Measurements from ENCODE around the gene TMEM26.

The TMEM26 gene

DNA sequence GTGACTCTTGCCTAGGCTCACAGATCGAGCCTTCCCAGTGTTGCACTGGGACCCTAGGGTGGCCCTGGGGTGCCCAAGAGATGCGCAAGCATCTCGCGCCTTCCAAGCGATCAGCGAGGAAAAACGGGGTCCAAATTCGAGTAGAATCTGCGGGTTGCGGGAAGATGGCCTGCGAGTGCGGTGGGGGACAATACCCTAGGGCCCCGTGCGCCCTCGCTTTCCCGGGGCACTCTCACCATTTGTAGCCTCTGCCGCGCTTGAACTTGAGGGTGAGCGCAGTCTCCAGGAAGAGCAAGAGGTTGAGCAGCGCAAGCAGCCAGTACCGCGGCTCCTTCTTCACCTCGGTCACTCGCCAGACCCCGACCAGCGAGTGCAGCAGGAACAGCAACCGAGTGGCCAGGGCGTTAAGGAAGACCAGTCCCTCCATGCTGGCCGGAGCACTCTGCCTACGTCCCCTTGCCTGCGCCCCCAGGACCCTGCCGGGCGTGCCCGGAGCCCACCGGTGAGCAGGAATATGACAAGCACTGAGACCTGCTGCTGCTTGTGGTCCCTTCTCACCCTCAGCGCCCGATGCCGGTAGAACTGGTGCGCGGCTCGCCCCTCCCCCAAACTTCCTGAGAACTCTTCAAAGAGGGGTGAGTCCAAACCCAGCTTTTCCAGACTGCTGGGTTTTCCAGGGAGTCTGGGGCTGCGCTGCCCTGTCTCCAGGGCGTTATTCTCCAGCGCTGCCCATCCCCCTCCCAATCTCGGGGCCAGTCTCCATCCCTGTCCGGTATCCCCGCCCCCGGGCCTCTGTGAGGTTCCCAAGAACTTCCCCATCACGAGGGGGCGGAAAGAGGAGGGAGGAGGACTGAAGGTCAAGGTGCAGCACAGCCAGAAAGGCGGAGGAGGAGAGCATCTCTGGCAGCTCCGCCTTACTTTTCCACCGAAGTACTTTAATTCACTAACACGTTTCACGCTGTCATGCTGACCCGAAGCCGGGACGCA lies at the start of gene TMEM26:
TSS of gene TMEM26 (minus strand) at position 727 of the 987 bp plus-strand sequence. CDS start at position 427, 300 bp downstream.
- no peak for DNase-seq

DNA sequence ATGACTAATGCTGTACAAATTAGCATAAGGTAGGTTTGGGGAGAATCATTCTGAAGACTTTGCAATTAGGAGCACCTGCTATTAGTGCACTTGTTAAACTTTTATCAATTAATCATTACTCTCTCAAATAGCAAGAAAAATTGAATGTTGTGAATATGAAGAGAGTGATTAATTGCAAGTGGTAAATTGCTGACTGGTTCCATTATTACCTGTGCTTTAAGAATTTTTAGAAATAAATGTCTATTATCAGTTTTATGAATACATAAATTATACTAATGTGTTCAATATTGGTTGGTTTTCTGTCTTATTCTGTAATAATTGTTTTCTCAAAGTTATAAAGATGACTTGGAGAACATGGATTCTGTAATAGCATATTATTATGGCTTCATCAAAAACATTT lies 47.3 kb upstream of the TMEM26 start:
- no peak for DNase-seq

DNA sequence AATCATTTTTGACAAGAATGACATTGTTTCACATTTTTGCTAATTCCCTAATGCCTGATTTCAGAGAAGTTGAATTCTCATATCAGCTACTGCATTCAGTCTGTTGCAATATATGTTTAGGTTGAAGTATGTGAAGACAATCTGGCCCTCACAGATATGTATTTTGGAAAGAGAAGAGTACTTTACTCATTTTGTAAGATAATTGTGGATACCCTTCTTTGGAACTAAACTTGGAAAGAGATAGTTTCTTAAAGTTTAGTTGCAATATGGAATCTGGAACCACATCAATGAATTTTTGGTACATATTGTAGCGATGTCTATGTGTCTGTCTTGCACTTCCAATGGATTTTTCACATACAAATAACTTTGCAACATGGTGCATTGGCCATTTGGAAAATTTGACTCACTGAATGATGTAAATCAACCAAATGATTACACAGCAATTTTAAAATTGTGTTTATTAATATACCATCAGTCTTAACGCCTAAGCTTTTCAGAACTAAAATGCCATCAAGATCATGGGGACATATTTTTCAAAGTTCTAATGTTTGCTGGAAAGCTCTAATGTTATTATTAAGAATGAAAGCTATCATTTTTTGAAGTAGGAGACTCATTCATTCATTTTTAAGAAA lies 39.3 kb upstream of the TMEM26 start:
- no peak for DNase-seq

DNA sequence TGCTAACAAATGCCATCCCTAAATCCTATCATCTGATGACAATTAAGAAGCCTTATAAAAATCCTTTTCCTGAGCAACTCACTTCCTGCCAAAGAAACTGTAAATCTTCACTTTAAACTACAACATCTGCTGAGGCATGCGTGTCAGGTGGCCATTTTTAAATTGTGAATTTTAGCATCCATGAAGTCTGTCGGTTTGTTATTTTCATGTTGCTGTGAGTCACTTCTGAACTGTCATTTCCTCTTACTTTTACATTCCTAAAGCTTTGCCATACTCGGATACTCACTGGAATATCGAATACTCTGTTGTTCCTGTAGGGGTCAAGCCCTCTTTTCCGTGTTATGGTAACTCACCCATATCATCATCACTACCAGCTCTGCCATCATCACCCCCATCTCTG lies 34.3 kb upstream of the TMEM26 start:
- no peak for DNase-seq

DNA sequence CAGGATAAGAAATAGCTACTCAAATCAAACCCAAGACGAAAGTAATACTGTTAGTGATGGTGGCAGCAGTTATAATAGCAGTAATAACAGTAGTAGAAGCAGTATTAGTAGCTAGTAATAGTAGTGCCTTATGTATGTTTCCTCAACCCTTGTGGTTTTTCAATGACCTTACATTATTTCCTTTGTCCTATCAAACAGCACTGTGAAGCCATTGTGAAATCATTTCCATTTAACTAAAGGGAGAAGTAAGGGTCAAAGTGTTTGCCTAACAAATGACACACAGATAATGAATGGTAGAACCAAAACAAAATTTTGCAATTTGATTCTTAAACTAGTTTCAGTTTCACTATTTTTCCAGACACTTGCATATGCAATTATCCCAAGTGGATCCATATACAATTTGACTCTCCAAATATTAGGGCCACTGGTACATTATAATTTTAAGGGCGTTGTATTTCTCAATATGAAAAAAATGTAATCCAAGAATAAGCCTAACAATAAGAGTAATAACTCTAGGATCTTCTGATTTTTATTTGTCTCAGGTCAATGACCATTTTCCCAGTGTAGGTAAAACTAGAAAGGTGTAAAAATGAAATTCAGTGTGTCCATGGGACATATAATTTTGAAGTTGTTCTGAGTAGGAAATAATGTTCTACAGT lies 33.7 kb upstream of the TMEM26 start:
- peak; percentile 21 for DNase-seq

DNA sequence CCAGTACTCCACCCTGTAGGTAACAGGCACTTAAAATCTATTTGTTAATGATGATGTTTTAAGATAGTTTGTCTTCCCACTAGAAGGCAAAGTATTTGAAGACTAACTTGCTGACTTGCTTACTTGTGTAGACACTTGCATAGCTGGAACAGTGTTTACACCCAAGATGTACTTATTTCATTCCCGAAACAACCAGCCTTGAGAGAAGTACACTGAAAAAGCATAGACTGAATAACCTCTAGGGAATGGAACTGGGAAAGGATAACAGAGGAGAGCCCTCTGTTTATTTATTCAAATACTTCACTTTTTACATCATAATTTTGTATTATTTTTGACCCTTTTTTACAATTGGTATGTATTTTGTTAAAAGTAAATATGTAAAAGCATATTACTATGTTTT lies 33.1 kb upstream of the TMEM26 start:
- no peak for DNase-seq

DNA sequence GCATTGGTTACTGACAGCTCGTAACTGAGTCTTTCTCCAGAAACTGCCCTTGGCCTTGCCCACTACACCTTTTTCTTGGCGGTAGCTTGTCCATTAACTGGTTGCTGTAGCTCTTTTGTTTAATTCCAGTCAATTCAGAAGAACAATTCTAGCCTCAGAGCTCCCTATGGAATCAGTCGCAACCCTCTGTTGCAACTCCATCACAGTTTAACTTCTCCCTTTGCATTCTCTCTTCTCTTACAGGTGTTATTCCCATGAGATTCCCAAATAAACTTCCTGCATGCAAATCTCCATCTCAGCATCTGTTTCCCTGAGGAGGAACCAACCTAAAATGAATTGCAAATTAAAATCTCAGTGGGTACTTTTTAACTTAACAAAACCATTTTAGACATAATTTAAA lies 28.4 kb upstream of the TMEM26 start:
- no peak for DNase-seq

DNA sequence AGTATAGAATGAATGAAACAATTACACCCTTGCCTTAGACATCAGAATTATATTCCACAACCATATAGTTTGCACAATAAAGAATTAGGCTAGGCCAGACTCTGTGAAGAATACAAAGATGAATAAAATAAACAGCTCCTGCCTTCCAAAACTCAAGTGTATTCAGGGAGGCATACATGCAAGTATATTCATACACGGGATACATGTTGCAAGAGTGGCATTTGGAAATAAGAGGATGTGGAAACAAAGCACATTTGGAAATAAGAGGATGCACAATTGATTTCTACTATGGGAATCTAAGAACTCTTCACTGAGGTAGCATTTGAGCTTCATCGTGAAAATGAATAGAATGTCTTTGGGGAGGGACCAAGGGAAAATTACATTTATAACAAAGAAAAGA lies 27.0 kb upstream of the TMEM26 start:
- DNase-seq: no peak

DNA sequence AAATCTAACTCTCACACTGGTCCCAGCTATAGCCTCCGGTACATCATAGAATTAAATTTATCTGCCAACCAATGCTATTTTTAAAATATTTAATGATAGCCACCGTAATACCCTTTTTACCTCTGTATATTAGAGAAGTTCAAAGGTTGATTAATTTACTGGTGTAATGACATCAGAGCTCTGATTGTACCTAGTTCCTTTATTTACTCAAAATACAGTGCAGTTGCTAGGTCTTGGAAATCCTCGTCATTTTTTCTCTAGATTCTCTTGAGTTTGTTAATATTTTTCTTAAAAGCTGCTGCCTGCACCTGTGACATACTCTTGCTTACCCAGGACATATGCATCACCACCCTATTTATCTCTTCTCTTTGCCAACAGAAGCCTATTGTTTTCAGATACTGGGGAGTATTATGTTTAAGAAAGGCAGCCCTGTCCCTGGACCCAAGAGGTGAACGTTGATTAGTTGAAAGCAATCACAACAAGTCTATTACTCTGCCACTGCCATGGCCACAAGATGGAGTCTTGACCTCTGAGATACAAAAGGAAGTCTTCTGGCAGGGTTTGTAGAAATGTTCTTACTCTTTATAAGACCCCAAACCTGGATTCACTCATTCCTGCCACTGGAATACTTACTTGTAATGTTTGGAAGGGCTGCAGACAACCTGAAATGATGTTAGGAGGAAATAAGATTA lies 25.6 kb upstream of the TMEM26 start:
- DNase-seq: no peak

DNA sequence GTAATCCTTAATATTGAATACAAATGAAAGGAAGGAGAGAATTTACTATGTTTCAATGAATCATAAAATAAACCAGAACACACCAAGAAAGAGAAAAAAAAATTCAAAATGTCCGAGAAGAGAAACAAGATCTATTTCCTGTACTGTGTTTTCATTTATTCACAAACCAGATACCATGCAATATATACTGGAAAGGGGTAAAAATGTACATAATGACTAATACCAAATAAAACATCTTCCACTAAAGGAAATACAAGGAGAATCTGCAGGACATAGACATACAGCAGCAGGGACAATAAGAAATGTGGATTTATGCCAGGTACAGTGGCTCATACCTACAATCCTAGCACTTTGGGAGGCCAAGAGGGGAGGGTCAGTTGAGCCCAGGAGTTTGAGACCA lies 24.3 kb upstream of the TMEM26 start:
- DNase-seq: no peak

DNA sequence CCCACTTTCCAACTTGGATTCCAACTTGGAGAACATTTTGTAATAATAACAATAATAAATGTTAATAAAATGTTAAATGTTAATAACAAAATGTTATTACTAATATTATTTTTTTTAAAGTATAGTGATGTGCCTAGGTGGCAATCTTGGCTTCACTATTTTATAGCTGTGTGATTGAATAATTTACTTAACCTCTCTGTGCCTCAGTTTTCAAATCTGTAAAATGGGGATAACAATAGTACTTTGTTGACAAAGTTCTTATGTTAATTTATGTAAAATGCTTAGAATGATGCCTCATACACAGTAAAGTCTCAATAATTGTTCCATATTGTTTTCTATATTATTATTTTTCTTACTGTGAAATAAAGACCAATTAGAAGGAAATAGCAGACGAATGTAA lies 23.3 kb upstream of the TMEM26 start:
- DNase-seq: no peak

DNA sequence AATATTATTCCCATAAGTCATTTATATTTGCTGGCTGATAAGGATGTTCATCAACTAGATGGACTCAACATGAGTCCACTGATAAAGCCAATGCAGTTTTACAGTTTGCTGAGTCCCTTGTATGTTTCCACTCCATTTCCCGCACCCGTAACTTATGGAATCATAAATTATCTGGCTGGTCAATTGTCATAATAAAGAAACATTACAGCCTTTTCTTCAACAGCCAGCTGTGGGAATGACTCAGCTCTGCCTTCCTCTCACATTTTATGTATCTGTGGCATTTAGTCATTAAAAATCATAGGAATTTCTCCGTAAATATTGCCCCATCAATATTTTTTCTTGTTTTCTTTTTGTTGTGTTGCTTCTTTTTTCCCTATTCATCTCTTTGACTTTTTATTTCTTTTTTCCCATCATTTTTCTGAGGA lies 22.3 kb upstream of the TMEM26 start:
- DNase-seq: no peak

DNA sequence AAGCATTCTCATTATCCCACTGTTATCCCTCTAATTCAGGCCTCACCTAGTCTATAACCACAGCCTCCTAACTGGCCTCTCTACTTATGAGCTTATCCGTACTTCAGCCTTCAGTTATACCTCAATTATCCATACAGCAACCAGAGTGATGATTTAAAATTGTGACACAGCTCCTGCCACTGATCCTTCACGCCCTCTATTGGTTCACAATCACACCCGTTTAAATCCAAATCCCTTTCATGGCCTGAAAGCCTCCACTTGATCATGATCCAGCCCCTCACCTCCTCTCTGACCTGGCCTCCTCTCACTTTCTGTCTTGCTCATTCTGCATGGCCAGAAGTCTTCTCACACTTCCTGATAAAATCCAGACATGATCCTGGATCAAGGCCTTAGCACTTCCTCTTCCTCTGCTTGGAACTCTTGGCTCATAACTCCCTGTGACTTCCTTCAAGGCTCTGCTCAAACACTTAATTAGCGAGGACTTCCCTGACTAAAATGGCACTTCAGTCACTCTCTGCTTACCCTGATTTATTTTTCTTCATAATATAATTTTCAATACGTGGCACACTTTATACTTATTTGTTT lies 19.0 kb upstream of the TMEM26 start:
- no peak for DNase-seq

DNA sequence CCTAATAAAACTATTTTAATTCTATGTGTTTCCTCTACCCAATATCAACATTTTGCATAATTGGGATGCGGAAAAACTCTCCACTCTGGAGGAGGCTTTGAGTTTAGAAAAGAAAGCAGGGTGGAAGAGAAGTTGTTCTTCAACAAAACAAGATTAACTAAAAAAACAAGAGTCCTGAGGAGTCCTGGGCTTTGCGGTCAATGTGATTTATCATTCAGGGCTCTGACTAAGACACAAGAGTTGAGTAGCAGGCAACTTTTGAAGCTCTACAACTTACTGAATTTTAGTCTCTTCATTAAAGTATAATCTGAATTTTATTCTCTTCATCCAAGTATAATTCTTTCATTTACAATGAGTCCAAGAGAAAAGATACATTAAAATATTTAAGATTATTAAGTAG lies 18.3 kb upstream of the TMEM26 start:
- no peak for DNase-seq

DNA sequence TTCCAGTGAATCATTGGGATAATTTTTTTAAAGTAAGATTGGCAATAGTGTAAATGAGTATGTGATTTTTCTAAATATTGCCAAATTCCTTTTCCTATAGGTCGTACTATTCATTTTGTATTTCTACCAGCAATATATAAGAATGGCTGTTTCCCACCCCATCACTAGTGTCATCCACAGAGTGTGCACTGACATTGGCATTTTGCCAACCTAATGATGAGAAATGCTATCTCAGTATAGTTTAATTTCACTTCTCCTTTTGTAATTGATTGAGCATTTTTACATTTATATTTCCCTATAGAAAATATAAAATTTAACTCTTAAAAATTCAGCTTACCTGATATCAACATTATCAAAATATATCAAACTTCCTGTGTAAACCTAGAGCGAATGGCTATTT lies 17.6 kb upstream of the TMEM26 start:
- no peak for DNase-seq

DNA sequence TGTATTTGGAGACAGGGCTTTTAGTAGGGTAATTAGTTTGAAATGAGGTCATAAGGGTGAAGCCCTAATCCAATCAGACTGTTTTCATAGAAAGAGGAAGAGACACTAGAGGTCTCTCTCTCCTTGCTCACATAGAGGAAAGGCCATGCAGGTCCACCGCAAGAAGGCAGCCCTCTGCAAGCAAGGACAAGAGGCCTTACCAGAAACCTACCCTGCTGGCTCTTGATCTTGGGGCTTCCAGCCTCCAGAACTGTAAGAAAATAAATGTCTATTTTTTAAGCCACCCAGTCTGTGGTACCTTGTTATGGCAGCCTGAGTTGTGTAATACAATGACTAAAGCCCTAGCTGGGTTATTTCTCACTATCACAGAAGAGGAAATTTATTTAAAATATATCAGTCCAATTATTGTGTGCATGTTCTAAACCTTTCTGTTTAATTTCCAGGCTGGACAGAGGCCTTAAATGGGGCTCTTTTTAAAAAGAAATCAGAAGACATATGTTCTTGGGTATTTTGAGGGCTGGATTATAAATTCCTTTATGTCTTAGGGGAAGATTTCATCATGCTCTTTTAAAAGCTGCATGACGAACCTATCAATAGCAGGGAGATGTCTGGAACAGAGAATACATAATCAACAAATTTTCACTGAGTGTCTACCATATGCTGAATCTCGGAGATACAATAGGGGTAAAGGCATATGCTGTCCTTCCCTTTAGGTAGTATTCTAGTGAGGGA lies 12.9 kb upstream of the TMEM26 start:
- no peak for DNase-seq

DNA sequence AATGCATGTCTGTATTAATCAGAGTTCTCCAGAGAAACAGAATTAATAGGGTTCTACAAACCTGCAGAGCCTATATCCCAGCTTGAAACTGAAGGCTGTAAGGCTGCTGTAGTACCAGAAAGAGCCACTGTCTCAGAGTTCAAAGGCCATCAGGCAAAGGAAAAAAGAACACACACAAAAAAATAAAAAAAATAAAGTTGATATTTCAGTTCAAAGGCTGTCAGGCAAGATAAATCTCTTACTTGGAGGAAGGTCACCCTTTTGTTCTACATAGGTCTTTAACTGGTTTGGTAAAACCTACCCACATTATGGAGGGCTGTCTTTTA lies 12.0 kb upstream of the TMEM26 start:
- DNase-seq: no peak

DNA sequence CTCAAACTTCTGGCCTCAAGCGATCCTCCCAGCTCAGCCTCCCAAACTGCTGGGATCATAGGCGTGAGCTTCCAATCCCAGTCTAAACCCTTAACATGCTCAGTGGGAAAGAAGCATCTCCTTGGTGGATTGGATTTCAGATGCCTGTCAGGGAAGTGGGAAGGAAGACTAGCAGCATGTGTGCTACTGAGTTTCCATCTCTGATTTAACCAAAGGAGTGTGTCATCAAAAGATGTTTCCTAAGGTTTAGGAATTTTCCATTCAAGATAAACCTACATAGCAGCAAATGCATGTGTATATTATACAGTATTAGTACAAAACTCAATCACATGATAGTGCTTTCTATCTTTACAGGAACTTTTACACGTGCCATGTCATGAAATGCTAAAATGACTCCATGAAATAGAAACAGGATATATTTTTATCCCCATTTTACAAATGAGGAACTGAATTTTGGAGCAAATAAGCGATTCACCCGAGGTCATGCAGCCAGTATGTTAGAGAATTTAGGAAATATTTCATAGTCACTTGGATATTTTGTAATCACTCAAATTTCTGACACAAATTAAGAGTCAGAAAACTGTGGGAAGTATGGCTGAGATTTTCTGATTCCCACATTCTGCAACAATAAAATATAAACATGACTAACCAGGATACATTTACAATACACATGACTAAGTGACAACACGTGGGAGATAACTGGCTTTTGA lies 11.4 kb upstream of the TMEM26 start:
- no peak for DNase-seq

DNA sequence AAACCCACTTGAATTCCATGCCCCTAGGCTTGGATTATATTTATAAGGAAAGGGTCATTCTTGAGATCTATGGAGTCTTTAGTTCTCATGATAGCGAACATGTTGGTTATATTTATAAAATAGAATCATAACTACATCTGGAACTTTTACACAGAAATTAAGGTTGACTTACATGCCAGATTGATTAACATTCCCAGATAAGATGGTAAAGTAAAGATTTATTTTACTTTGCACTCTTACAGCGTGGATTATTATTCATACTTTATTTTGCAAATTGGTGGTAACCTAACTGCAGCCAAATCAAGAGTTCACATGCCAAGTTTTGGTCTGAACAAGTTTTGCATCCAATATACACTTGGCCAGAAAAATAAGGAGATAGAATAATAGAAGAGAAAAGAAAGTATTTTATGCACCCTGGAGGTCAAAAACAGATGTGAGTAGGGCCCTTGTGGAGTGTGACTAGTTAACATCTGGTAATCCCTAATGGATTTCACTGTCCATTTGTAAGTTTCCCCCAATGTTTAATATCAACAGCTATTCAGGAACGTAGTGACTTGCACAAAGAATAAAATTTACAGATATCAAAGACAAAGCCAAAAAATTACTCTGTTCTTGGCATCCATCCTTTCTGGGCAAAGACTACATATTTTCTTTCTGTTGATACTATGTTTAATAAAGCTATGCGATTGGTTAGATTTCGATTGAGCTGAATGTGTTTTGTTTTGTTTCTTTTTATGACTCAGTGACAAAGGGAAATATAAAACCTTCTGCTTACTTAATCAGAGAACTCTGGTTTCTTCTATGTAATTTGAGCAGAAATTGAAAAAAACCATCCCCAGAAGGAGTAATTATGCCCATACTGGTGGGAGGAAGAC lies 10.1 kb upstream of the TMEM26 start:
- DNase-seq: no peak

DNA sequence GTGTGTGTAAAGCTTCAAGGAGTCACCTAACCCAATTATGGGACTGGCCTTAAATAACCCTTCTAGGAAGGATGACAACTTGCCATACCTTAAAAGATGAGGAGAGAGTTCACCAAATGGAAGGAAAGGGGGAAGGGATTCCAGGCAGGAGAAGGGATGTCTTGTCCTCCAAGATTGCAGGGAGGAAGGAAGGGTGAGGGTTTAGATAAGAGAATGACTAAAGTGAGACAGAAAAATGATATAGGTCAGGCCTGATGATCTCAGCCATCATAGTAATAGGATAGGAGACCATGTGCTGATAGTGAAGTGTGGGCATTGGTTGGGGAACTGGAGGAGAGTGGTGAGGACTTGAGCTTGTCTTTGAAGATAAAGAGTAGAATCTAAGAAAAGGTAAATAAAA lies 7.7 kb upstream of the TMEM26 start:
- no peak for DNase-seq

DNA sequence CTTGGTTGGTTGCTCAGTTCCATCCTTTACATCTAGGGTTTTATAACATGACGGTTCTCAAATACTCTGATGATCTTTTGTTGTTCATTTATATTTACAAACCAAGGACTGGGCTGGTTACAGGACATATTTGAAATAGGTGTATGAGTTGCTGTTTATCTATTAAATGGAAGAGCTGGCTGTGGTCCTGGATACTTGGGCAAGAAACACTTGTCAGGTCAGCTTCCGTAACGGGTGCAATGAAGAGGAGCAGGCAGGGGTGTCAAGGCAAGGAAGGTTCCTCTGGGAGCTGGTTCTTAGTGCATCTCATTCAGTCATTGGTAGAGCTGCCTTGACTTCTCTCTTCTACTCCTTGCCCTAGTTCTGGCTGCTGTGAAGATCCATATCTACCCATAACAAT lies 4.8 kb upstream of the TMEM26 start:
- no peak for DNase-seq
